ENCODE measurements around the gene PSEN1. TPM values are rescaled to one million over a fixed set of nuclear protein-coding genes. Genes with fewer than 3 reads are reported as not detected.

The PSEN1 gene
- polyA plus RNA-seq, 1 of the 3 experiments (the other 2 are of a cell fraction) = 9.0 TPM

GRCh38 chr14:73105050-73105449, 31.3 kb upstream of the PSEN1 start:
- Histone ChIP-seq H3K27me3 (ENCODE audit: insufficient read depth) (no peaks in the 10 kb centered on the region), H3K4me1 (ENCODE audit: control insufficient read depth in 1 of 2, insufficient read depth in 2 of 2, low read depth in 1 of 2, low read length in 1 of 2) (no peaks in the 10 kb centered on the region), H3K27ac (ENCODE audit: low read depth in 2 of 2, low read length in 1 of 2) (no peak overlapping the region; a peak in 1 of 4 replicates), H3K9me2 (no peaks in the 10 kb centered on the region), H3F3A (replicated peaks; ENCODE audit: insufficient read depth) (peaks cover 12% of the 10 kb centered on the region), H2AFZ (ENCODE audit: low read depth) (no peak overlapping the region), H4K20me1 (ENCODE audit: insufficient read depth) (no peaks in the 10 kb centered on the region), H3K9ac (no peak overlapping the region), H3K36me3 (replicated peaks in 1 of 2; ENCODE audit: control insufficient read depth in 1 of 2, insufficient read depth in 2 of 2, low read length in 1 of 2) (peaks cover 76% of the 10 kb centered on the region in 2 experiments), H3K4me2 (no peak overlapping the region), H3K4me3 (ENCODE audit: low read depth in 2 of 2, low read length in 1 of 2) (no peak overlapping the region), H3K9me3 (no peaks in the 10 kb centered on the region), H3K79me2 (ENCODE audit: insufficient read depth) (peaks cover 44% of the 10 kb centered on the region; the same call in 1 of the 2 replicates)
- POLR2A ChIA-PET = no interaction called here
- no peak for DNase-seq
- WGBS (ENCODE audit: low lambda C conversion rate) = 62% methylated on average over 3 of the region's 3 CpGs
- no peak for TF ChIP-seq CHD2 (IDR thresholded peaks at IDR 0.05; ENCODE audit: low read length, partially characterized antibody)
- CTCF ChIA-PET = no interaction called here

GRCh38 chr14:73105727-73106126, 30.6 kb upstream of the PSEN1 start:
- POLR2A ChIA-PET = no interaction called here
- H3K9me2 ChIP-seq = no peaks in the 10 kb centered on the region
- DNase-seq = no peak
- no peak overlapping the region for H3K27ac ChIP-seq (ENCODE audit: low read depth in 2 of 2, low read length in 1 of 2)
- peaks cover 37% of the 10 kb centered on the region; the same call in 1 of the 2 replicates for H3K79me2 ChIP-seq (ENCODE audit: insufficient read depth)
- no peak overlapping the region for H3K4me2 ChIP-seq
- H3K36me3 ChIP-seq (replicated peaks in 1 of 2; ENCODE audit: control insufficient read depth in 1 of 2, insufficient read depth in 2 of 2, low read length in 1 of 2) = peaks cover 72 to 75% of the 10 kb centered on the region in 2 experiments
- no peak for TF ChIP-seq FOXJ3 (CRISPR knock-in tag; IDR thresholded peaks at IDR 0.05)
- TF ChIP-seq YY1 (IDR thresholded peaks at IDR 0.05; ENCODE audit: low read depth) = no peak
- TF ChIP-seq MAX (IDR thresholded peaks at IDR 0.05; ENCODE audit: low read depth) = no peak
- TF ChIP-seq FOSL2 (IDR thresholded peaks at IDR 0.05; ENCODE audit: borderline replicate concordance, low read depth) = no peak
- no peak for TF ChIP-seq RXRA (IDR thresholded peaks at IDR 0.05; ENCODE audit: borderline replicate concordance, low read depth)
- TF ChIP-seq ZBTB33 (IDR thresholded peaks at IDR 0.05; ENCODE audit: borderline replicate concordance, low read depth) = no peak
- no peak for TF ChIP-seq ELF1 (IDR thresholded peaks at IDR 0.05)
- TF ChIP-seq MXI1 (IDR thresholded peaks at IDR 0.05; ENCODE audit: low read depth, low read length) = no peak
- no peak for TF ChIP-seq RFX5 (IDR thresholded peaks at IDR 0.05; ENCODE audit: low read length)
- TF ChIP-seq EZH2phosphoT487 (IDR thresholded peaks at IDR 0.05; ENCODE audit: borderline replicate concordance, low read depth) = no peak
- TF ChIP-seq CTCF (IDR thresholded peaks at IDR 0.05) = no peak
- TF ChIP-seq TAF1 (IDR thresholded peaks at IDR 0.05; ENCODE audit: borderline replicate concordance, low read depth, low read length) = no peak
- no peak for TF ChIP-seq GATA2 (CRISPR knock-in tag; IDR thresholded peaks at IDR 0.05)
- no peak for TF ChIP-seq RAD21 (IDR thresholded peaks at IDR 0.05; ENCODE audit: low read length)
- TF ChIP-seq NFIC (IDR thresholded peaks at IDR 0.05; ENCODE audit: borderline replicate concordance) = no peak
- no peak for TF ChIP-seq MEF2A (IDR thresholded peaks at IDR 0.05; ENCODE audit: borderline replicate concordance, low read depth)
- TF ChIP-seq JUND (IDR thresholded peaks at IDR 0.05) = no peak
- no peak for TF ChIP-seq FOXM1 (IDR thresholded peaks at IDR 0.05; ENCODE audit: low read depth)
- no peak for TF ChIP-seq PBX3 (IDR thresholded peaks at IDR 0.05)
- no peak for TF ChIP-seq NRF1 (IDR thresholded peaks at IDR 0.05; ENCODE audit: low read depth, low read length)
- H3K9me3 ChIP-seq = no peaks in the 10 kb centered on the region
- H3K4me1 ChIP-seq (ENCODE audit: control insufficient read depth in 1 of 2, insufficient read depth in 2 of 2, low read depth in 1 of 2, low read length in 1 of 2) = no peaks in the 10 kb centered on the region
- no peaks in the 10 kb centered on the region for H4K20me1 ChIP-seq (ENCODE audit: insufficient read depth)
- 98% methylated on average over 16 of the region's 16 CpGs for WGBS (ENCODE audit: low lambda C conversion rate)
- H3K4me3 ChIP-seq (ENCODE audit: low read depth in 2 of 2, low read length in 1 of 2) = no peak overlapping the region
- H2AFZ ChIP-seq (ENCODE audit: low read depth) = no peak overlapping the region
- CTCF ChIA-PET = no interaction called here
- no peak overlapping the region for H3K9ac ChIP-seq
- H3K27me3 ChIP-seq (ENCODE audit: insufficient read depth) = no peaks in the 10 kb centered on the region
- peaks cover 16% of the 10 kb centered on the region for H3F3A ChIP-seq (replicated peaks; ENCODE audit: insufficient read depth)
